HG03103 (cell line): ENCODE results near the gene PLCH1.

Experiments used
- ATAC-seq: cut with Tn5 transposase; IDR thresholded peaks from one replicate; pipeline ENCODE4 v1.9.1; 2021; ENCODE audit warnings: low read depth; ENCODE audit not compliant: unreplicated experiment

The PLCH1 gene

GRCh38 chr3:155560135-155560534, 184.7 kb downstream of the PLCH1 start:
- no peak for ATAC-seq

DNA sequence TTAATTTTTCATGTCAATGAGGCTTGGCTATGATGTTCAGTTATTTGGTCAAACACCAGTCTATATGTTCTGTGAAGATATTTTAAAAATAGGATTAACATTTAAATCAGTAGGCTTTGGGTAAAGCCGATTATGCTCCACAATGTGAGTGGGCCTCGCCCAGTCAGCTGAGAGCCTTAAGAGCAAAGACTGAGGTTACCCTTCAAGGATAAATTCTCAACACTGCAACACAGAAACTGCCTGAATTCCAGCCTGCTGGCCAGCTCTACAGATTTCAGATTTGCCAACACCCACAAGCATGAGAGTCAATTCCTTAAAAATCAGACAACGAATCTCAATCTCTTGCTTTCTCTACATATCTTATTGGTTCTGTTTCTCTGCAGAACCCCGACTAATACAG, 188.3 kb downstream of the PLCH1 start:
- no peak for ATAC-seq

DNA sequence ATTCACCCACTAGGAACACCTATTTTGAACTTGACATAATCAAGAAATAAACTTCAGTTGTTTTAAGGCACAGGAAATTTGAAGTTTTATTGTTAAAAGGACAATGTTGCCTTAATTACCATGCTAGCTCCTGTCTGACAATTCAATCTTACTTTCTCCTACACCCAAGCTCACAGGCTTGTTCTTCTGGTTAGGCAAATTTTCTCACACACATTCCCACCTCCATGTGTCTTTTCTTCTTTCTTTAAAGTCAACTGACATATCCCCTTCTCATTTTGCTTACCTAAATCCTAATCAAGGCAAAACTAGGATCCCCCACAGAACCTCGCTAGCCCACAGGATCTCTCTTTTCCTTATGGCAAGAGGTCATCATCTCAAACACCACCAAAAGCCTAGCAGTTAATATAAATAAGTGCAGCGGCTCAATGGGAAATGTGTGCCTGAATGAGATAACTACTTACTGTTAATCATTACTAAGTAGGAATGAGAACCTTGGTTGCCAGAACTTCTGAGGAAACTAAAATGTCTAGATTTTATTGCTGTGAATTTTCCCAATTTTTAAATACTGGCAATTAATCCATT, 189.3 kb downstream of the PLCH1 start:
- no peak for ATAC-seq

- ATAC-seq = peak; percentile 46
These were observed 190.0 kb downstream of the PLCH1 start for GRCh38 chr3:155554777-155555451.

DNA sequence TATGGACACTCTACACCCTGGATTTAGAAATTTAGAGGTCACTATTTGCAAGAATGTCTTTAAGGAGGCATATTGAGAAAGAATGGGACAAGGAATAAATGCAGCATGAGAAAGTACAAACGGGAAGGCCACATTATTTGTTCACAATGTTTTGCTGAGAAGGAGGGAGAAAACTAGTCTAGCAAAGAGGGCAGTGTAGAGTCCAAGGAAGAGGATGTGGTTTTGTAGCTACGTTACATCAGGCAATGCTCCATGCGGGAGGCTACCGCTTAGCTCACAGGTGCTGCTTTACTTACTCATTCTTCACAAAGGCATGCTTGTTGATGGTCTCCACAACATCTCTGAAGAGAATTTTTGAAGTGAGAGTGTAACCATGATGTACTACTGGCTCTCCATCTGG, 191.1 kb downstream of the PLCH1 start:
- peak; percentile 41 for ATAC-seq

DNA sequence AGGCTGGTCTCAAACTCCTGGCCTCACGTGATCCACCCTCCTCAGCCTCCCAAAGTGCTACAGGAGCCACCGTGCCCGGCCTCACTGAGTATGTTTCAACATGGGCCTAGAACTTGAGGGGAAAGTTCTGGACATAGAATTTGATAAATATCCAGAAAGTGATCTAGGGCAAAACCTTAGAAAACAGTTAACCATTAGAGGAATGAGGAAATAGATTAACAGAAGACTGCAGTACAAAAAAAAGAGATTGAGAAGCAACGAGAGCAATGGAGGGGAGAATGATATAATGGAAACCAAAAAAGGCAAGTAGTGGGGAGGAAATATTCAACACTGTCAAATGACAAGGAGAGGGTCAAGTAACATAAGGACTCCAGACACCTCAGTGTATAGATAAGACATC, 191.5 kb downstream of the PLCH1 start:
- ATAC-seq = no peak

GRCh38 chr3:155550391-155550790, 194.5 kb downstream of the PLCH1 start:
- ATAC-seq = no peak

- peak; percentile 81 for ATAC-seq
These were observed 195.8 kb downstream of the PLCH1 start for GRCh38 chr3:155549087-155549486.

- ATAC-seq = no peak
These were observed 196.7 kb downstream of the PLCH1 start for GRCh38 chr3:155548195-155548594.

- ATAC-seq = no peak
These were observed 209.8 kb downstream of the PLCH1 start for GRCh38 chr3:155535098-155535497.

GRCh38 chr3:155528579-155528978, 216.3 kb downstream of the PLCH1 start:
- ATAC-seq = no peak

- no peak for ATAC-seq
These were observed 219.5 kb downstream of the PLCH1 start for GRCh38 chr3:155525324-155525833.

GRCh38 chr3:155520463-155520862, 224.4 kb downstream of the PLCH1 start:
- no peak for ATAC-seq

- peak; percentile 58 for ATAC-seq
These were observed 225.8 kb downstream of the PLCH1 start for GRCh38 chr3:155519078-155519477.

- ATAC-seq = no peak
These were observed 227.0 kb downstream of the PLCH1 start for GRCh38 chr3:155517903-155518302.

DNA sequence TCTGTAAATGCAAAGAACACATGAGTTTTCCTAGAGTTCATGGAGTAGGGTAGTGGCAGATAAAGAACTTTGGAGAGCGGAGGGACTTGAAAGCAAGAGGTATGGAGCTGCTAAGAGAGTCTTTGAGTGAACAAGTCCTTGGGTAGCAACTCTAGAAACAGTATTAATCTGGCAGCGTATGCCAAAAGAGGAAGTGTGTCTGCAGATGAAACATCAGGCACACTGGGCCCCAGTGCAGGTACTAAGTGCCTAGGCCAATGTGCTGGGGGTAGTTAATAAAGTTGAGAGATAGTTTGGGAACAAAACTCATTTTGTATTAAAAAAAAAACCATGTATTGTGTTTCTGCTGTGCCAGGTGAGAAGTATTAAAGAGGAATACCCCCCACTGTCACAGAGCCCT, 228.4 kb downstream of the PLCH1 start:
- no peak for ATAC-seq

DNA sequence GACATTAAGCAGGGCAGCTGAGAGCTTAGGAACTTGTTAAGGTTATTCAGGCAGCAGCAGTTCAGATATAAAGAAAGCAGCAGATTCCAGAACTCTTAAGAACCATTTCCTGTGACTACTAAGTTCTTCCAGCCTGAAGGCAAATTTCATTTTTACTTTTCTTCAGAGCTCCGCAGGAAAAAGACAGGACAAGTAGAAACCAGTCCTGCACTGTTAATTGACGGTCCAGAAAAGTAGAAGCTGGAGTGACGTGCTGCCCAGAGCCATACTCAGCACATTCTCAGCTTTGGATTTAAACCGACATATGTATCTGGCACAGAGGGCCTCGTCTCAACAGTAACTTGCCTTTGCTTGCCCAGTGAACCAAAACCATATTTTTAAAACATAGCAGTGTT, 232.0 kb downstream of the PLCH1 start:
- ATAC-seq = no peak

DNA sequence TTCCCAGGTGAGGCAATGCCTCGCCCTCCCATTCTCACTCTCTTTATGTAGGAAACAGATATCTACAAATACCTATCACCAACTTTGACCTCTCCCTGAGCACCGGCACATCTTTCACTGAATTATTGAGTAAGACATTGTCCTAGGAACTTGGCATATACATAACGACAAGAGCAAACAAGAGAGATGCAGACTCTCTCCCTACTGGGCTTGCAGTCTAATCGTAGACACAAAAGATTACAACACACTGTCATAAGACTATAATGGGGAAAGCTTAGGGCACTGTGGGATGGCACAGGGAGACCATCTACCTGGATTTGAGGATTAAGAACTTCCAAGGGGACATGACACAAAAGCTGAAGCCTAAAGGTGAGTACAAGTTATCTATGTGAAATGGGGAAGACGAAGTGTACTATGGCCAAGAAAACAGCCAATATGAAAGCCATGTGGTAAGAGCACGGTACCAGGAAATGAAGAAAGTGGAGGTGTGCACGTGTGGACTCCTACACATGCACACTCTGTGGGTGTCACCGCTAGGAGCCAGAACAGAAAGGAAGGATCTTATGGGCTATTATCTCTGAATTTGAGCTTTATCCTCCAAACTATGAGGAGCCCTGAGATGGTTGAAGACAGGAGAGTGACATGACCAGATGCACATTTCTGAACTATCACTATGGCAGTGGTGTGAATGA, 232.6 kb downstream of the PLCH1 start:
- no peak for ATAC-seq

DNA sequence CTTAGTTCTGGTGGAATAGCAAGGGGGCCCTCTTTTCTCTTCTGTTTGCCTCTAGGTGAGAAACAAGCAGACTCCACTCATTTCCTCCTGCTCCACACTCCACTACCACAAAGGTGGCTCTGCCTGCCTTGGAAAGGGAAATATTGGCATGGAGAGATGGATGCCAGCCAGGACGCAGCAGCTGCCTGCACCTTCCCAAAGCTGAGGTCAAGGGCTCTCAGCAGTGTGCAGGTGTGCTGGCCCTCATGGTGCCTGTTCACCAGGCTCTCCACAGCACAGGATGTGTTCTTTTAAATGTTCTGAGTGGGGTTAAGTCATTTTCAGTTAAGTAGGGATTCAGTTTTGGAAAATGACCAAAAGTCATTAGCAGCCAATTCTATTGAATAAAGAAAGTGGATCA, 240.2 kb downstream of the PLCH1 start:
- ATAC-seq = no peak

DNA sequence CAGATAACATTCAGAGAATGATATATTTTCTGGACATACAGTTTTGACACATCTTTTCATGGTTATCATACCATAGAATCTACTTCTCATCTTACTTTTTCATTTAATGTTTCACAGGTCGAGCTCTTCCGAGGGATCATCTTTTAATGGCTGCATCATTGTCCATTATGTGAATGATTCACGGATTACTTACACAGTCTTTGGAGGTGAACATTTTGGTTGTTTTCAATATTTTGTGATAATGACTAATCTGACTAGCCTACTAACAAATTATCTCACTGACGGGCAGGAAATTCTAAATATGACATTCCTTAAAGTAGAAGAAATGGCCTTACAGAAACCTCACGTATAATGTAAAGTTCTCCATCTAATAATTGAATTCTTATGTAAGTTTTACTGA, 242.2 kb downstream of the PLCH1 start:
- no peak for ATAC-seq

GRCh38 chr3:155500194-155500818, 244.6 kb downstream of the PLCH1 start:
- ATAC-seq = no peak
